ENCODE data around the gene LCN6.
"Not testable (repeated sequence)": the region's sequence is repeated elsewhere in the genome, so short reads cannot be mapped to it uniquely, and the experiment has no call there.

LCN6 gene

DNA sequence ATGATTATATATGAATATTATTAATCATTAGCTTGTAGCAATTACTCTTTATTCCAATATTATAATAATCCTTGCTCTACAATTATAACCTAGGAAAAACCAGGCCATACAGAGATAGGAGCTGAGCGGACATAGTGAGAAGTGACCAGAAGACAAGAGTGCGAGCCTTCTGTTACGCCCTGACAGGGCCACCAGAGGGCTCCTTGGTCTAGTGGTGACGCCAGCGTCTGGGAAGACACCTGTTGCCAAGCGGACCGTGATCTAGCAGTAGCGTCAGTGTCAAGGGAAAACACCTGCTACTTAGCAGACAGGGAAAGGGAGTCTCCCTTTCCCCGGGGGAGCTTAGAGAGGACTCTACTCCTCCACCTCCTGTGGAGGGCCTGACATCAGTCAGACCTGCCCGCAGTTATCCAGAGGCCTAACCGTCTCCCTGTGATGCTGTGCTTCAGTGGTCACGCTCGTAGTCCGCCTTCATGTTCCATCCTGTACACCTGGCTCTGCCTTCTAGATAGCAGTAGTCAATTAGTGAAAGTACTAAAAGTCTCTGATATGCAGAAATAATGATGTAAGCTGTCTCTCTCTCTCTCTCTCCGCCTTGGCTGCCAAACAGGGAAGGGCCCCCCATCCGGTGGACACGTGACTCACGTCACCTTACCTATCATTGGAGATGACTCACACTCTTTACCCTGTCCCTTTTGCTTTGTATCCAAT is 18.2 kb upstream of the LCN6 start:
- peak; percentile 16; the same call in 1 of the 2 replicates for TF ChIP-seq CTCF (IDR thresholded peaks at IDR 0.05; ENCODE audit: control insufficient read depth, extremely low read depth, insufficient read depth)
- not testable (repeated sequence) for H3K4me3 ChIP-seq (ENCODE audit: low read depth, low read length); DNase-seq (ENCODE audit: low read depth)

DNA sequence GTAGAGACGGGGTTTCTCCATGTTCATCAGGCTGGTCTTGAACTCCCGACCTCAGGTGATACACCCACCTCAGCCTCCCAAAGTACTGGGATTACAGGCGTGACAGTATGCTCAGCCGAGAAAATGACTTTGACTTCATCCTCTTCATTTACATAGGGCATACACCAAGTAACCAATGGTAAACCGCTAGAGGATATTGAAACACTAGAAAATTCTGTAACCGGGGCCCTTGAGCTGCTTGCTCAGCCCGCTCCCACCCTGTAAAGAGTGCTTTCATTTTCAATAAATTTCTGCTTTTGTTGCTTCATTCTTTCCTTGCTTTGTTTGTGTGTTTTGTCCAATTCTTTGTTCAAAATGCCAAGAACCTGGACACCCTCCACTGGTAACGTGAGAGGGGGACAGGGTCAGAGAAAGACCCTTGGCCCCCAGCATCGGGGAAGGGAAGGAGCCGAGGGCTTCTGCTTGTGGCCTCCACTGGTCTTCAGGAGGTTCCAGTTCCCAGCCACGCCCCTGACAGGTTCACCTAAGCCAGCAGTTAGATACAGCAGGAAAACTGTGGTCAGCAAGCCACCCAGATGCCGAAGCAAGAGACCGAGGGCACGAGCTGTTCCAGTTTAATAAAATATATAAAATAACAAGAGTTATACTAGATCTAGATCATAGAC is 17.6 kb upstream of the LCN6 start:
- not testable (repeated sequence) for H3K4me3 ChIP-seq (ENCODE audit: low read depth, low read length); DNase-seq (ENCODE audit: low read depth)

GRCh38 chr9:136765041-136765440 is 16.7 kb upstream of the LCN6 start:
- no peak overlapping the region for H3K4me3 ChIP-seq (ENCODE audit: low read depth, low read length)
- DNase-seq (ENCODE audit: low read depth), result no peak
- TF ChIP-seq CTCF (IDR thresholded peaks at IDR 0.05; ENCODE audit: control insufficient read depth, extremely low read depth, insufficient read depth), result no peak

DNA sequence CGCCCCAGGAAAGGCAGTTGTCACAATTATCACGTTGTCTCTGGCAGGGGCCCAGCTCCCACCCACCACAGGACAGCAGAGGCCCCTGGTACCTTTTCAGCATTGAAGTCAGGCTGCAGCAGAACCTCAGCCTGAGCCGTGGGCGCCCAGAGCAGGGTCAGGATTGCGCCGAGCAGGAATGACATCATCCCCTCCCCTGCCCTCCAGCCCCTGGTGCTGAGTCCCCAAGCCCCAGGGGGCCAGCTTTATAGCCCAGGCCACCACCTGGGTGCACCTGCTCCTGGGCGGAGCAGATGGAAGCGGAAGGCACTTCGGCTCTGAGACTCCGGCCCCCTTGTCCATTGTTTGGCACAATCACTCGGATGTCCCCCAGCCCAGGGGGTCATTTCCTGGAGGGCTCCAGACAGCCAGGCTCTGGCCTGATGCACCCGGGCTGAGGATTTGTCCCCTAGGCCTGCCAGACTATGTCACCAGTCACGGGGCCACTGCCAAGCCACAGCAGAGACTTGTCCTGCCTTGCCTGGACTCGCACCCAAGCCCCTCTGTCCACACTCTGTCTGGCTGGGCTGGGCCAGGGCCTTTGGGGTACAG is 16.1 kb upstream of the LCN6 start, which contains the start of gene LCN15:
LCN15 (minus strand) TSS at position 218 of the 591 bp plus-strand sequence; CDS start at position 188, 30 bp downstream.
- no peak within 1 kb of the TSS for H3K4me3 ChIP-seq (ENCODE audit: low read depth, low read length)
- no peak for DNase-seq (ENCODE audit: low read depth)
- TF ChIP-seq CTCF (IDR thresholded peaks at IDR 0.05; ENCODE audit: control insufficient read depth, extremely low read depth, insufficient read depth), result no peak

DNA sequence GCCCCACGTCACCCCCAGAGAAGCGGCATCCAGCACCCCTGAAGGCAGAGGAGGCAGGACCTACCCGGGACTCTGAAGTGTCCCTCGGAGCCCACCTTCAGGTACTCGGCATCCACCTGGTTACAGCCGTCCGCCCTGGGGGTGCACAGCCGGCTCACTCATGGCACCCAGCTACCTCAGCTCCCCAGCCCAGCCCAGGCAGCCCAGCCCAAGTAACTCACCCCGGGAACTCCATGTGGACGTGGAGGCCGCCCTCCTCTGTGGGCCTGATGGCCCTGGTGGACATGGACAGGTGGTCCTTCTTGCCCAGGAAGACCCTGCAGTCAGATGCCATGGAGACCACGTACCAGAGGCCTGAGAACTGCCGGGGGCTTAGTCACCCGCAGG is 15.3 kb upstream of the LCN6 start:
- no peak overlapping the region for H3K4me3 ChIP-seq (ENCODE audit: low read depth, low read length)
- TF ChIP-seq CTCF (IDR thresholded peaks at IDR 0.05; ENCODE audit: control insufficient read depth, extremely low read depth, insufficient read depth), result no peak
- DNase-seq (ENCODE audit: low read depth), result no peak

- H3K4me3 ChIP-seq (ENCODE audit: low read depth, low read length), result no peak overlapping the region
- TF ChIP-seq CTCF (IDR thresholded peaks at IDR 0.05; ENCODE audit: control insufficient read depth, extremely low read depth, insufficient read depth), result no peak
- DNase-seq (ENCODE audit: low read depth), result no peak
These were observed 14.8 kb upstream of the LCN6 start for GRCh38 chr9:136762915-136763648.

DNA sequence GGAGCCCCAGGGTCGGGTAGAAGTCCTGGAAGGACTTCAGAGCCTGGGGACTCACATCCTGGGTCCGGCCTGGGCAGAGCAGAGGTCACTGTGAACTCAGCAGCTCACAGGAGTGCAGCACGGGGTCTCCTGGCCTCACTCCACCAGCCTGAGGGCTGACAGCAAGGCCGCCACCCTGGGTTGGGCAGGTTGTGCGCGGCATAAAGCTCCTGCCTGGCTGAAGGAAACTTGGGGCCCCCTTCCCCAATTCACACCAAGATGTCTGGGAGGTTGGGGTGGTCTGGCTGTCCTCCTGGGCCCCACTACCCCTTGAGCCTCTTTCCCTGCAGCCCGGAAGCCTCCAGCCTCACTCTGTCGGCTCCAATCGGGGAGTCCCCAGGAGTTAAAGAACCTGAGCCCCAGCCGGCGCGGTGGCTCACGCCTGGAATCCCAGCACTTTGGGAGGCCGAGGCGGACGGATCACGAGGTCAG is 13.9 kb upstream of the LCN6 start:
- DNase-seq (ENCODE audit: low read depth), result no peak
- no peak overlapping the region for H3K4me3 ChIP-seq (ENCODE audit: low read depth, low read length)
- TF ChIP-seq CTCF (IDR thresholded peaks at IDR 0.05; ENCODE audit: control insufficient read depth, extremely low read depth, insufficient read depth), result no peak
